ENCODE results near the gene SPARC.
A peak's percentile ranks its signal among the peaks of the same experiment; 100 is the strongest.
"Not testable (repeated sequence)": the region's sequence is repeated elsewhere in the genome, so short reads cannot be mapped to it uniquely, and the experiment has no call there.

The SPARC gene

GRCh38 chr5:151695464-151695863, 8.7 kb upstream of the SPARC start:
- TF ChIP-seq, protein P1, sequence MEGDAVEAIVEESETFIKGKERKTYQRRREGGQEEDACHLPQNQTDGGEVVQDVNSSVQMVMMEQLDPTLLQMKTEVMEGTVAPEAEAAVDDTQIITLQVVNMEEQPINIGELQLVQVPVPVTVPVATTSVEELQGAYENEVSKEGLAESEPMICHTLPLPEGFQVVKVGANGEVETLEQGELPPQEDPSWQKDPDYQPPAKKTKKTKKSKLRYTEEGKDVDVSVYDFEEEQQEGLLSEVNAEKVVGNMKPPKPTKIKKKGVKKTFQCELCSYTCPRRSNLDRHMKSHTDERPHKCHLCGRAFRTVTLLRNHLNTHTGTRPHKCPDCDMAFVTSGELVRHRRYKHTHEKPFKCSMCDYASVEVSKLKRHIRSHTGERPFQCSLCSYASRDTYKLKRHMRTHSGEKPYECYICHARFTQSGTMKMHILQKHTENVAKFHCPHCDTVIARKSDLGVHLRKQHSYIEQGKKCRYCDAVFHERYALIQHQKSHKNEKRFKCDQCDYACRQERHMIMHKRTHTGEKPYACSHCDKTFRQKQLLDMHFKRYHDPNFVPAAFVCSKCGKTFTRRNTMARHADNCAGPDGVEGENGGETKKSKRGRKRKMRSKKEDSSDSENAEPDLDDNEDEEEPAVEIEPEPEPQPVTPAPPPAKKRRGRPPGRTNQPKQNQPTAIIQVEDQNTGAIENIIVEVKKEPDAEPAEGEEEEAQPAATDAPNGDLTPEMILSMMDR (IDR thresholded peaks at IDR 0.05; ENCODE audit: low read depth, low read length), result no peak

DNA sequence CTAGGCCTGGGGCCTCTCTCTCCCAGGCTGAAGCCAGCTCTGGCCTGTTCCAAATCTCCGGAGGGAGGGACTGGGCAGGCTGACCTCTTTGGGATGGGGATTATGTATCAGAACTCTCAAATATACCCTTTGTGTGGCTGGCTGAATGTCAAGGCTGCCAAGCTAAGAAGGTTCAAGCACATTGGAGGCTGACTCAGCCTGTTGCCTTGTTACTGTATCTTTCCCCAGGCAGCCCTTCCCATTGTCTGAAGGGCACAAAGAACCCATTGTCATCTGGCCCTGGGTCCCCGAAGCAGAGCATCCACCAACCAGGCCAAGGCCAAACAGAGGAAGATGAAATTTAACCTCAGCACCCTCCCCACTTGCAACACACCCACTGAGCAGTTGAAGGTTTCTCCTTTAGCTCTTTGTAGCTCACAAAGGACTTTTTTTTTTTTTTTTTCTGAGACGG, 7.3 kb upstream of the SPARC start:
- DNase-seq (ENCODE audit: low read depth in 2 of 2), result peak; percentile 61 to 85
- H3K4me3 ChIP-seq (replicated peaks in 1 of 2; ENCODE audit: low read depth in 2 of 2, low read length in 2 of 2), result no peak overlapping the region

More at GRCh38 chr5:151695464-151695863, 8.7 kb upstream of the SPARC start:
- DNase-seq (ENCODE audit: low read depth in 2 of 2), result no peak
- H3K4me3 ChIP-seq (replicated peaks in 1 of 2; ENCODE audit: low read depth in 2 of 2, low read length in 2 of 2), result no peak overlapping the region

GRCh38 chr5:151692312-151692711, 5.6 kb upstream of the SPARC start:
- DNase-seq (ENCODE audit: low read depth in 2 of 2), result no peak
- H3K4me3 ChIP-seq (replicated peaks in 1 of 2; ENCODE audit: low read depth in 2 of 2, low read length in 2 of 2), result no peak overlapping the region
- TF ChIP-seq, protein P1 (IDR thresholded peaks at IDR 0.05; ENCODE audit: low read depth, low read length), result no peak

More for the DNA sequence above, 7.3 kb upstream of the SPARC start:
- TF ChIP-seq, protein P1 (IDR thresholded peaks at IDR 0.05; ENCODE audit: low read depth, low read length), result no peak

DNA sequence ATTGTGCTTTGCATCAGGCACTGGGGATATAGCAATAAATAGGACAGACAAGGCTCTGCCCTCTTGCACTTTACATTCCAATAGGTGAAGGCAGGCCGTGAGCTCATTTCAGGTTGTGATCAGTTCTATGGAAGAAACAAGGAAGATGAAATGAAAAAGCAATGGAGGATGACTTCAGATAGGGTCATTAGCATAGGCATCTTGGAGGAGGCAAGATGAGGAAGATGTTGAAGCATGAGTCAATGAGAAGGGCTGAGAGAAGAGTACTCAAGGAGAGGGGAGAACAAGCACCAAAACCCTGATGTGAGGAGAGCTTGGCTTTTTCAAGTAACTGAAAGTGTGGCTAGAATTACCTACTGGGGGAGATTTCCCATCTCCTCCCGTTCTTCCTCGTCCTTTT, 5.0 kb upstream of the SPARC start:
- TF ChIP-seq, protein P1 (IDR thresholded peaks at IDR 0.05; ENCODE audit: low read depth, low read length), result no peak
- peak in 1 of 2 donors; percentile 21 for DNase-seq (ENCODE audit: low read depth in 2 of 2)

GRCh38 chr5:151689591-151689990, 2.9 kb upstream of the SPARC start:
- not testable (repeated sequence) for DNase-seq (ENCODE audit: low read depth in 2 of 2); H3K4me3 ChIP-seq (replicated peaks in 1 of 2; ENCODE audit: low read depth in 2 of 2, low read length in 2 of 2)

More for the DNA sequence above, 5.0 kb upstream of the SPARC start:
- H3K4me3 ChIP-seq (replicated peaks in 1 of 2; ENCODE audit: low read depth in 2 of 2, low read length in 2 of 2), result no peak overlapping the region

- TF ChIP-seq, protein P1 (IDR thresholded peaks at IDR 0.05; ENCODE audit: low read depth, low read length), result no peak
- no peak overlapping the region for H3K4me3 ChIP-seq (replicated peaks in 1 of 2; ENCODE audit: low read depth in 2 of 2, low read length in 2 of 2)
- no peak for DNase-seq (ENCODE audit: low read depth in 2 of 2)
Observed at GRCh38 chr5:151688436-151688835, 1.7 kb upstream of the SPARC start.

GRCh38 chr5:151685749-151686673, 704 bp downstream of the SPARC start:
- peak overlapping the region; percentile 78 to 82 for H3K4me3 ChIP-seq (replicated peaks in 1 of 2; ENCODE audit: low read depth in 2 of 2, low read length in 2 of 2)
- TF ChIP-seq, protein P1 (IDR thresholded peaks at IDR 0.05; ENCODE audit: low read depth, low read length), result no peak
- DNase-seq (ENCODE audit: low read depth in 2 of 2), result peak in 1 of 2 donors; percentile 40
